DND-41 (cell line): ENCODE data around the gene SYNE3.

ENCODE experiments used
- EZH2 ChIP-seq: IDR thresholded peaks from 3 replicates; pipeline ENCODE4 v1.6.1; 2012; ENCODE audit warnings: borderline replicate concordance, low read depth, mild to moderate bottlenecking, moderate library complexity, low read length, inconsistent platforms; ENCODE audit not compliant: severe bottlenecking
- TF ChIP-seq, protein P1 (sequence below): IDR thresholded peaks from 2 replicates; pipeline ENCODE4 v1.5.1; 2012; ENCODE audit warnings: borderline replicate concordance, low read length, moderate library complexity, mild to moderate bottlenecking; ENCODE audit not compliant: poor library complexity, severe bottlenecking; ENCODE audit errors: extremely low read depth

DNA sequence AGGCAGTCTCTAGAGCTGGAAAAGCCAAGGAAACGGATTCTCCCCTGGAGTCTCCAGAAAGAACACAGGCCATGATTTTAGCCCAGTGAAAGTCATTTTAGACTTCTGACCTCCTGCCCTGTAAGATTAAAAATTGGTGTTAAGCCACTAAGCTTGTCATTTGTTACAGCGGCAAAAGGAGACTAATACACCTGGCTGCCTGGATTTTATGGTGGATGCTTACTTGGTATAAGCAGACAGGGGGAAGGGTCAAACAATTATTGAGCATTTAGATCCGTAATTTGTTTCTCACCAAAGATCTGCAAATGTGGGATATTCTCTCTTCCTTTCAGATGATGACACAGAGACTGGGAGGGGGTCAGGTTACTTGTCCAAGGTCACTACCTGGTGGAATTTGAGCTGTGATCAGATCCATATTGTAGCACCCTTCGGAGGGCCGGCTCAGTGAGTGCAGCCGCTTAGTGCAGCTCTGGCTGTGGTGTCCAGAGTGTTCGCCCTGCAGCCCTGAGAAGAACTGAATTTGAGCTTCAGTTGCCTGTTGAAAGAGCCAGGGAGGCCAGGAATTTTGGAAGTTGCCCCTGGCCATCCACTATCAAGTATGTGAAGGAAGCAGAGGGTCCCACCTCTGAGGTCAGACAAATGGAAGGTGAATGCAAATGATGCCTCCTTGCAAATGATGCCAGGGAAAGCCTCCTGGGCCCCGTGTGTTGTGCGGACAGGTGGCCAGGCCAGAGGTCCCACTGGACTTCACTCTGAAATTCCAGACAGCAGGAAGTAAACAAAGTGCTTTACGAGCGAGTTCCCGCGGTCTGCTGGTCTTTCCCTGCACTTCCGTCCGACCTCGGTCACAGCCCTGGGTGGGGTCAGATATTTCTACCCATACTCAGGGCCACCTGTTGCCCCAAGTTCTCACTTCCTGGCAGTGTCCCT, 33.5 kb upstream of the SYNE3 start:
- TF ChIP-seq, protein P1, sequence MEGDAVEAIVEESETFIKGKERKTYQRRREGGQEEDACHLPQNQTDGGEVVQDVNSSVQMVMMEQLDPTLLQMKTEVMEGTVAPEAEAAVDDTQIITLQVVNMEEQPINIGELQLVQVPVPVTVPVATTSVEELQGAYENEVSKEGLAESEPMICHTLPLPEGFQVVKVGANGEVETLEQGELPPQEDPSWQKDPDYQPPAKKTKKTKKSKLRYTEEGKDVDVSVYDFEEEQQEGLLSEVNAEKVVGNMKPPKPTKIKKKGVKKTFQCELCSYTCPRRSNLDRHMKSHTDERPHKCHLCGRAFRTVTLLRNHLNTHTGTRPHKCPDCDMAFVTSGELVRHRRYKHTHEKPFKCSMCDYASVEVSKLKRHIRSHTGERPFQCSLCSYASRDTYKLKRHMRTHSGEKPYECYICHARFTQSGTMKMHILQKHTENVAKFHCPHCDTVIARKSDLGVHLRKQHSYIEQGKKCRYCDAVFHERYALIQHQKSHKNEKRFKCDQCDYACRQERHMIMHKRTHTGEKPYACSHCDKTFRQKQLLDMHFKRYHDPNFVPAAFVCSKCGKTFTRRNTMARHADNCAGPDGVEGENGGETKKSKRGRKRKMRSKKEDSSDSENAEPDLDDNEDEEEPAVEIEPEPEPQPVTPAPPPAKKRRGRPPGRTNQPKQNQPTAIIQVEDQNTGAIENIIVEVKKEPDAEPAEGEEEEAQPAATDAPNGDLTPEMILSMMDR = no peak
- no peak for TF ChIP-seq EZH2
